COLO829 (cell line): ENCODE data around the gene QRICH2.
"Not testable (repeated sequence)": the region's sequence is repeated elsewhere in the genome, so short reads cannot be mapped to it uniquely, and the experiment has no call there.

Source experiments
- DNase-seq: peaks from one replicate; pipeline ENCODE4 v3.0.0; 2012; ENCODE audit warnings: low spot score

The QRICH2 gene

GRCh38 chr17:76307966-76308338 is at the start of gene QRICH2:
Gene QRICH2 (minus strand): TSS chr17:76308276. CDS start chr17:76307998, 278 bp downstream.
- no peak for DNase-seq

DNA sequence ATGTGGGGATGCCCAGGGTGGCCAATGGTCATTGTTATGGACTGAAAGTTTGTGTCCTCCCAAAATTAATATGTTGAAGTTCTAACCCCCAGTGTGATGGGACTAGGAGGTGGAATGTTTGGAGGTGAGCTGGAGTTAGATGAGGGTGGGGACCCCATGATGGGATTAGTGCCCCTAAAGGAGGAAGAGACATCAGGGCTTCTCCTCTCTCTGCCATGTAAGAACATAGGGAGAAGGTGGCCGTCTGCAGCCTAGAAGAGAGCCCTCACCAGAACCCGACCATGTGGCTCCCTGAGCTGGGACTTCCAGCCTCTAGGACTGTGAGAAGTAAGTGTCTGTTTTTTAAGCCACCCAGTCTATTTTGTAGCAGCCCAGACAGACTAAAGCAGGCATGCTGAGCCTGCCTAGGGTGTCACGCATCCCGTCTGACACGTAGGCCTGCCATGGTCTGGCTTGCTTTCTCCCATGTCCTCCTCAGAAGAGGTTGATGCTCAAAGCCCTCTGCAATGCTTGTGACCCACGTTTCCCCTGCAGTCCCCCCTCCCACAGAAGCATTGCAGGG is 49.6 kb upstream of the QRICH2 start:
- no peak for DNase-seq

GRCh38 chr17:76356803-76357456 is 48.9 kb upstream of the QRICH2 start:
- no peak for DNase-seq

DNA sequence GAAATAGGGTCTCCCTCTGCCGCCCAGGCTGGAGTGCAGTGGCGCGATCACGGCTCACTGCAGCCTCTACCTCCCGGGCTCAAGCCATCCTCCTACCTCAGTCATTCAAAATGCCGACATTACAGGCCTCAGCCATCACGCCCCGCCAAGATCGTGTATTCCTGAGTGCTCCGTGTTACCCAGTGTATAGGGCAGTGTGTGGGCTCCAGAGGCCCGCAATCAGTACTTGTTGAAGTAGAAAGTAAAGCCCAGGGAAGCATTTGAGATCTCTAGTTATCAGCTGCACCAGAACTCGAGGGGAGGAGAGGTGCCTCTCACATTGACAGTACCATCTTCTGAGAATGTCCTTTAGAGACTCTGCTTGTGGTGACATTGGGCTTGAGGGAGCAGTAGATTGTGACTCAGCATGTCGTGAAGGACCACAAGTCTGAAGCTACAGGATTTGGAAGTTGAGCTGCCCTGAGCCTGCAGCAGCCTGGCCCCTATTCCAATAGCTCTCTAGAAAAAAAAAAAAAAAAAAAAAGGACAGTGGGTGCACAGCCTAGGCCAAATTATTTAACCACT is 46.8 kb upstream of the QRICH2 start:
- no peak for DNase-seq

GRCh38 chr17:76354317-76354729 is 46.2 kb upstream of the QRICH2 start:
- no peak for DNase-seq

DNA sequence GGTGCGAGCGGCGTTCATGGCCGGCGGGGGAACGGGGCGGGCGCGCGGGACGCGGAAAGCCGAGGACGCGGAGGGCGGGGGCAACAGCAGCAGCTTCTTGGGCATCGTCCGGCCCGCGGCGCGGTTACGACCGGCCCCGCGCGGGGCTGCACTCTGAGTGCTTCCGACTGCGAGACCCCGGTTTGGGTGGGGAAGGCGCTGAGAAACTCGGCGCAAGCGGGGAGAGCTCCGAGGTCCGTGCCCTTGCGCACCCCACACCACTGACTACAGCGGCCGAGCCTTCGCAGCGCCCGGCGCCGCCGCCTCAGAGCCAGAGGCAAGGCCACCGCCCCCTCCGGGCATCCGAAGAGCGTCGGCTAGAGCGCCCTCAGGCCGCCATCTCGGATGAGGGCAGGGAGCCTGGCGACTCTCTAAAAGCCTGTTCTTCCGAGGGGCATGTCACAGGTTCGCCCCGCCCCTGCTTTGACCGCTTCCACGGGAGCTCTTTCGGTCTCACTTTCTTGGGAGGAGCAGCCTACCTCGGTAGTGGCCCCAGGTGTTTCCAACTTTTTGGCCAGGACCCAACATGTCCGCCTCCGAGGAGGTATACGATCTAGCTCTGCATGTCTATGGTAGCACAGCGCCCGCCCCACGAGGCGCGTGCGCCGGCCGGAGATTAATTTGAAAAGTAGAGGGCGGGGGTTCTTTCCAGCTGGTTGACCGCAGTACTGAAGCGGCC is 45.7 kb upstream of the QRICH2 start, which contains the start of gene PRPSAP1:
Gene PRPSAP1 (minus strand): TSS at position 318 of the 718 bp plus-strand sequence. CDS start 213 bp downstream, at position 105.
- DNase-seq, result peak; percentile 92

DNA sequence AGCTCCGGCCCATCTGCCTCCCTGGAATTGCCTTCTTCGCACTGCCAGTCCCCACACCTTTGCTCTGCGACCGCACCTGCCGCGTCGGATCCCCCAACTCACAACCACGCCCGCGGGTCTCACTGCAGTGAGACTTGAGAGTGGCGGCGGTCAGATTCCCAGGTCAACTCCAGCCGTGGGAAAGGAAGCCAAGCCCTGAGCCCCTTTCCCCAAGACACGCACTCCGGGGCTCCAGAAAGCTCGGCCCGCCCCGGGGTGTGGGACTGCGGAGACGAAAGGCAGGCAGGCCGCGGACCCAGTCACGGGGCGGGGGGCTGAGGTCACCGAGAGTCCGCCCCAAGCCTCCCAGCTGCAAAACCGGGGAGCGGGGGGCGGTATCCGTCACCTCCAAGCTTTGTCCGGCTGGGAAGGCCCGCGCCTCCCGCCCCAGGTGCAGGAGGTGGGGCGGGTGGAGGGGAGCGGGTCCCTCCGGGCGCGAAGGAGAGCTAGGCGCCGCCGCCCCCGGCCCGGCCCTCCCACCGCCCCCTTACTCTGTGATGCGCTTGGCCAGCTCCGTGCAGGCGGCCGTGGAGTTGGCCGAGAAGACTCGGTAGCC is 45.0 kb upstream of the QRICH2 start:
- no peak for DNase-seq

- DNase-seq, result no peak
These were observed 43.5 kb upstream of the QRICH2 start for GRCh38 chr17:76351526-76352071.

DNA sequence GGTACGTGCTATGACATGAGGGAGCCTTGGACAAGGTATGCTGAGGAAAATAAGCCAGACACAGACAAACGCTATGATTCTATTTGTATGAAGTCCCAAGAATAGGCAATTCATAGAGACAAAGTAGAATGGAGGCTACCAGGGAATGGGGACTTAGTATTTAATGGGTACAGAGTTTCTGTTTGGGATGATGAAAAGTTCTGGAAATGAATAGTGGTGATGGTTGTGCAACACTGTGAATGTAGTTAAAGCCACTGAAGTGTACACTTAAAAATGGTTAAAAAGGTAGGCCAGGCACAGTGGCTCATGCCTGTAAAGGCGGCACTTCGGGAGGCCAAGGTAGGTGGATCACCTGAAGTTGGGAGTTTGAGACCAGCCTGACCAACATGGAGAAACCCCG is 42.4 kb upstream of the QRICH2 start:
- no peak for DNase-seq

DNA sequence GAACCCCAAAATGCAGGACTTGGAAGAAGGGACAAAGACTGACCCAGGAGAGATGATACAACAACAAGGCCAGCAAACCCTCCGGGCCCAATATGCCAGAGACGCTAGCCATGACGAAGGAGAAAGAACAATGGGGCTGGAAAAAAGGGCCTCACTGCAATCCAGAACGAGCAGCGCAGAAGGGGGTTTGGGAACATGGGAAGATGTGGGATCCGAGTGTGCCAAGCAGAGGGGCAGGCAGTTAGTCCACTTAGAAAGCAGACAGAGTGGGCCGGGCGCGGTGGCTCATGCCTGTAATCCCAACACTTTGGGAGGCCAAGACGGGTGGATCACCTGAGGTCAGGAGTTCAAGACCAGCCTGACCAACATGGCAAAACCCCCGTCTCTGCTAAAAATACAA is 38.9 kb upstream of the QRICH2 start:
- DNase-seq, result not testable (repeated sequence)

DNA sequence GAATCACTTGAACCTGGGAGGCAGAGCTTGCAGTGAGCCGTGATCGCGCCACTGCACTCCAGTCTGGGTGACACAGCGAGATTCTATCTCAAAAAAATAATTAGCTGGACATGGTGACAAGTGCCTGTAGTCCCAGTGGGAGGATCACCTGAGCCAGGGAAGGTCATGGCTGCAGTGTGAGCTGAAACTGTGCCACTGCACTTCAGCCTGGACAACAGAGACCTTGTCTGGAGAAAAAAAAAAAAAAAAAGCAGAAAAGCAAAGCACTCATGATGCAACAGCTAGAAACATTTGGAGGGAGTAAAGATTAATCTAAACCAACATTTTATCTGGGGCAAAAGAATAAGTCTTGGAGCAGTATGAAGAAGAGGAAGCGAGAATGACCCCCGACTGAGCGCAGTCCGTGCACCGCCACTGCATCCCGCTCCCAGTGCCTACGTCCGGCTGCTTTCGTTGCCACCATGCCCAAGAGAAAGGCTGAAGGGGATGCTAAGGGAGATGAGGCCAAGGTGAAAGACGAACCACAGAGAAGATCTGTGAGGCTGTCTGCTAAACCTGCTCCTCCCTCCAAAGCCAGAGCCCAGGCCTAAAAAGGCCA is 37.4 kb upstream of the QRICH2 start:
- DNase-seq, result no peak

- no peak for DNase-seq
These were observed 35.0 kb upstream of the QRICH2 start for GRCh38 chr17:76343106-76343505.

GRCh38 chr17:76341301-76341700 is 33.2 kb upstream of the QRICH2 start:
- DNase-seq, result no peak

DNA sequence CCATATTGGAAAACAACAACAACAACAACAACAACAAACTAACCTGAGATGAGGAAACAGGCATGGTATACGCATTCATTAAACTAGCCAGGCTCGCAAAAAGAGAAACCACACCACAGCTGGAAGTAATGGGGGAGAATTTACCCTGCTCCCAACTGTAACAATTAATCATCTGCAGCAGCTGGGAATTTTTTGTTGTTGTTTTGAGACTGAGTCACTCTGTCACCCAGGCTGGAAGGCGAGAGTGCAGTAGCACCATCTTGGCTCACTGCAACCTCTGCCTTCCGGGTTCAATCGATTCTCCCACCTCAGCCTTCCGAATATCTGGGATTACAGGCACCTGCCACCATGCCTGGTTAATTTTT is 29.3 kb upstream of the QRICH2 start:
- no peak for DNase-seq

DNA sequence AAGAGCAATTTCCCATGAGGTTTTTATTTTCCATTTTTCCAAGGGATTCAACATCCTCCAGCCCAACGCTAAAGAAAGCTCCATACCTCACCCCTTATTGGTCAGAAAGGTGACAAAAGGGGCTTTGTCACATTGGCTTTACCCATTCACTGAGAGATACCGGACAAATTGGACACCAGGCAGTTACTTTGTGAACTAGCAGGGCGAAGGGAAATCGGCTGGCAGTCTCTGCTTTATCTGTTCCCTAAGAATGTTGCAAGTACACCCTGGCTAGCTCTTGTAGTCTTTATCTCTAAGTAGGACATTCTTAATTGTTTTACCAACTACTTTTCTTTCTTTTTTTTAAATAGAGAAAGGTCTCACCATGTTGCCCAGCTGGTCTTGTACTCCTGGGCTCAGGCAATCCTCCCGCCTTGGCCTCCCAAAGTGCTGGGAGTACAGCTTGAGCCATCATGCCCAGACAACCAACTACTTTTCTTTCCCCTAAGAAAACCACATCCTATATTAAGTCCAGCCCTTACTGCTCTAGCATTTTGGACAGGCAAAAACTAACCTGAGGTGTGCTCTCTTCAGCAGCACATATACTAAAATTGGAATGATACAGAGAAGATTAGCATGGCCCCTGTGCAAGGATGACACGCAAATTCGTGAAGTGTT is 28.8 kb upstream of the QRICH2 start:
- DNase-seq, result no peak

DNA sequence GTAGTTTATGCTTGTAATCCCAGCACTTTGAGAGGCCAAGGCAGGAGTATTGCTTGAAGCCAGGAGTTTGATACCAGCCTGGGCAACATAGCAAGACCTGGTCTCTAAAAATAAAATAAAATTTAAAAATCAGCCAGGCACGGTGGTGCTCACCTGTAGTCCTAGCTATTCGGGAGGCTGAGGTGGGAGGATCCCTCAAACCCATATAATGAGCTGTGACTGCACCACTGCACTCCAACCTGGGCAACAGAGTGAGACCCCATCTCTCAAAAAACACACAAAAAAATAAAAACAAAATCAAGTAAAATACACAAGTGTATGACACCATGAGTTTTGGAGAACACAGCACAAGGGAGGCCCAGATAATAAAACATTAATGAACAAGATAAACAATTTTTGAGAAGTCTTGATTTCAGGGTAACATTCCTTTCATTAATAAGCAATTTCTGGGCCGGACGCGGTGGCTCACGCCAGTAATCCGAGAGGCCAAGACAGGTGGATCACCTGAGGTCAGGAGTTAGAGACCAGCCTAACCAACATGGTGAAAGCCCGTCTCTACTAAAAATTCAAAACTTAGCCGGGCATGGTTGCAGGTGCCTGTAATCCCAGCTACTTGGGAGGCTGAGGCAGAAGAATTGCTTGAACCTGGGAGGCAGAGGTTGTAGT is 27.8 kb upstream of the QRICH2 start:
- DNase-seq, result no peak

- DNase-seq, result no peak
These were observed 25.8 kb upstream of the QRICH2 start for GRCh38 chr17:76333673-76334505.

DNA sequence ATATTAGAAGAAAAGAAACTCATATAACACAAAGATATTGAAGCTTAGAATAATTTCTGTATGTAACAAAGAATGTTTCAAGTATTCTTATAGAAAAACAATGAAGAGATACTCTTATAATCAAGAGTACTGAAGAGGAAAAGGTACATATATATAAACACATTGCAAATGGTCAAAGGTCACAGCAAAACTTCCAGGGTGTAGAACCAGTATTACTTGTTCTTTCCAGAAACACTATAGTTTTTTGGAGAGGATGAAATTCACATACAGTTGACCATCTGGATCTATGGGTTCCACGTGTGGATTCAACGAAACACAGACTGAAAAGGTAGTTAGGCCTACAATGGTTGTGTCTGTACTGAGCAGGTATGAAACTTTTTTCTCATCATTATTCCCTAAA is 23.0 kb upstream of the QRICH2 start:
- DNase-seq, result no peak

DNA sequence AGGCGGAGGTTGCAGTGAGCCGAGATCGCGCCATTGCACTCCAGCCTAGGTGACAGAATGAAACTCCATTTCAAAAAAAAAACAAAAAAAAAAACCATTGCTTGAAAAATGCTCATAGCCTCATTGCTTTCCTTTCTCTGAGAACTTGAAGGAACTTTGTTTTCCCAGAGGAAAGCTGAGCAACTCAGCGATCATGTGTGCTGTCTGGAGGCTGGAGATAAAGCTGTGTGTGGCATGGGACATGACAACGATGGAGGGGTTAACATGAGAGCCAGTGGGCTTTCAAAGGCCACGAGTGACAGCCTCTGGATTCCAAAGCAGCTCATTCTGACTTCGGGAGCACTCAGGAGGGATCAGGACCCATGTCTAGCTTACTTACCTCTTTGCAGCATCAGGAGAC is 21.6 kb upstream of the QRICH2 start:
- DNase-seq, result no peak

DNA sequence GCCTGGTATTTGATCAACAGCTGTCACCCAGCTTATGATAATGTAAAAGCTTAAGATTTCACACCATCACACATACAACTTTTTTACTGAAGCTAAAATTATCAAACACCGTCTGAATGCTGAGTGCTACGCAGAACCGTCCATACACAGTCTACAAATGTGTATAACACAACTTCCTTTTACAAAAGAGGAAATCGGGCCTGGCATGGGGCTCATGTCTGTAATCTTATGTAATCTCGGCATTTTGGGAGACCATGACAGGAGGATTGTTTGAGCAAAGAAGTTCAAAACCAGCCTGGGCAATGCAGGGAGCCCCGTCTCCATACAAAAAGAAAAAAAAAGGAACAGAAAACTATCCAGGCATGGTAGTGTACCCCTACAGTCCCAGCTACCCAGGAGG is 19.6 kb upstream of the QRICH2 start:
- no peak for DNase-seq
